ENCODE measurements around the gene CCDC66. TPM values are rescaled to one million over a fixed set of nuclear protein-coding genes. Genes with fewer than 3 reads are reported as not detected.

The CCDC66 gene
- total RNA-seq, 1 experiment from 2014 or later, result 11.4 TPM

- DNase-seq (ENCODE audit: low read depth), result no peak
These were observed 64.7 kb downstream of the CCDC66 start for GRCh38 chr3:56621681-56622080.

GRCh38 chr3:56622381-56622780, 65.4 kb downstream of the CCDC66 start:
- no peak for DNase-seq (ENCODE audit: low read depth)

DNA sequence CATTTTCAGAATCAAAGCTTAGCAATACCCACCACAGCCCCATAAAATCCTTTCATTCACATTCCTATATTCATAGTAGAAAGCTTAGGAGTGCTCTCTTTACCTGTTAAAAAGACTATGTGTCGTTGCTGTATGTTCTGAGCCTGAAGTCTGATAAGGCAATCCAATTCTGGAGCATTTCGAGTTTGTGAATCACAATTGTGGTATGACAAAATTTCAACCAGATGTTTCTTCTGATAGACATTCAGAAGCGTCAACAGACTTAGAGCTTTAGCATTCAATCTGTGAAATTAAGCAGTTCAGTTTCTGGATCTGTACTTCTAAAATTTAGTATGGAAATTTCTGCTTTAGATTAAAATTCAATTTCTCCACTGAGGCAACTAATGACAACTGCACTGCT, 67.8 kb downstream of the CCDC66 start:
- no peak for DNase-seq (ENCODE audit: low read depth)

GRCh38 chr3:56629047-56629446, 72.1 kb downstream of the CCDC66 start:
- DNase-seq (ENCODE audit: low read depth), result no peak

- DNase-seq (ENCODE audit: low read depth), result no peak
These were observed 72.5 kb downstream of the CCDC66 start for GRCh38 chr3:56629451-56629850.

- DNase-seq (ENCODE audit: low read depth), result no peak
These were observed 74.0 kb downstream of the CCDC66 start for GRCh38 chr3:56630966-56631365.

DNA sequence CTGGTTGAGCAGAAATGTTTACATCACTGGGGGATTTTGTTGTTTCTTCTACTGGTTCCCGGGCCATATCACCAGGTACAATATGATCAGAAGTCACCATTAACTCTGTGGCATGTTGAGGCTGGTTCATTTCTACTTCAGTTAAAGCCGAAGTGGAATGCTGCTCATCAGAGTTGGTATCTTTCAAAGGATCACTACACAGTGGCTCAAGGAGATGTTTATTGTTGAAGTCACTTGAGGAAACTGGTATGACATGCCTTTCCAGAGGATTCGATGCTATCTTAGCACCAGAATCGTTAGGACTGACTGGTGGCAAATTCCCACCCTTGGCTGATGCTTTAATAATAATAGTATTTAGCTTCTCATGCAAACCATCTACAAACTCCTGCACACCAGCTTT, 76.2 kb downstream of the CCDC66 start:
- DNase-seq (ENCODE audit: low read depth), result no peak

DNA sequence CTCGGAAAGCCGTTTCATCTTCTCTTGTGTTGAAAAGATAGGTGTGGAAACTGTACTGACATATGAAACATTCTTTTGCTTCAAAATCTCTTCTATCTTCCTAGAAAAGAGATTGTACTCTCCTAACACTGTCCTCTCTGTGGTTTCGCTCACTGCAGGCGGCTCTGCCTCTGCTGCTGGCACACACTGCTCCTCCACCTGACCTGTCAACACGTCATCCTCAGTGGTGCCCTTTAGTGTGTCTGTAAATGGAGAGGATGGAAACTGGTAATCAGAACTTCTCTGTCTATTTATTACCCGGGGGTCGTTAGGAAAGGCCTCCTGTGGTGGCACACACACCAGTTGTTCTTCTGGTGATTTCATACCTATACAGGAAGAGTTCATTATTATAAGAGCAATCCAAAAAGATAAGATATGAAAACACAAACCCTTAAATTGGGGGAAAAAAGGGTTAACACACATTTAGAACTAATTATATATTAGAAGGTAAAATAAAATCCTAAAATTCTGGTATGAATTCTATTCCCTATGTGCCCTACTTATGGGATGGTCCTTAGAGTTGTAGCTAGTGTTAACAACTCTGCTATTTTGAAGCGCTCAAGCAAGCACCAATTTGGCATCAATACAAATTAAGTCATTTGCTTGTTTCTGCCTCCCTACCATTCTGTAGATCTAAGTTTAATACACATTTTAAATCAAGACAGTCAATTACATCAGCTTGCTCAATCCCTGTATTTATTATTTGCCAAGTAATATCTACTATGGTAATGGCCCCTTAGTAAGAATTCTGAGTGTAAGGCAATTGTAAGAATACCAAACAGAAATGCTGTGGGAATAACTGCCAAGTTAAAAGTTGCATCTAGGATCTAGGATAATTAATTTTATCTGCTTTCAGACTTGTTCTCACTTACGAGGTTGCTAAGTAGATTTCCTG, 76.9 kb downstream of the CCDC66 start:
- DNase-seq (ENCODE audit: low read depth), result no peak

- no peak for DNase-seq (ENCODE audit: low read depth)
These were observed 88.4 kb downstream of the CCDC66 start for GRCh38 chr3:56645407-56645806.

GRCh38 chr3:56654460-56654859, 97.5 kb downstream of the CCDC66 start:
- DNase-seq (ENCODE audit: low read depth), result no peak

DNA sequence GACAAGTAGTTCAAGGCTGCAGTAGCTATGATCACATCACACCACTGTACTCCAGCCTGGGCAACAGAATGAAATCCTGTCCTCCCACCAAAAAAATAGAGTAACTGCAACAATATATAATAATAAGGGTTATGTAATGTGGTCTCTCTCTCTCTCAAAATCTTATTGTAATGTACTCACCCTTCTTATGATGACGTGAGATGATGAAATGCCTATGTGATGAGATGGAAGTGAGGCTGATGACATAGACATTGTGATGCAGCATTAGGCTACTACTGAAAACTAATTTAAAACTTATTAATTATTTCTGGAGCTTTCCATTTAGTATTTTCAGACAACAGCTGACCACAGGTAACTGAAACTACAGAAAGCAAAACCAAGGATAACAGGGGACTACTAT, 98.7 kb downstream of the CCDC66 start:
- no peak for DNase-seq (ENCODE audit: low read depth)

- DNase-seq (ENCODE audit: low read depth), result no peak
These were observed 107.8 kb downstream of the CCDC66 start for GRCh38 chr3:56664823-56665222.

GRCh38 chr3:56667973-56668579, 111.1 kb downstream of the CCDC66 start:
- DNase-seq (ENCODE audit: low read depth), result no peak

Other genes with a start within 250 kb of the CCDC66 start
- gene ERC2, start 88.7 kb upstream of the CCDC66 start, total RNA-seq (2014; rRNA removed), result 0.11 TPM in 1 of 2 replicates, not detected in the other
- 58.7 and 72.3 TPM in 2 replicates for gene TASOR, start 126.1 kb downstream of the CCDC66 start, total RNA-seq (2014; rRNA removed)
- 2.8 and 5.5 TPM in 2 replicates for gene ARHGEF3, start 244.8 kb downstream of the CCDC66 start, total RNA-seq (2014; rRNA removed)